SU-DHL-6 (cell line): ENCODE measurements around the gene GPR35.

ENCODE experiments used
- EZH2phosphoT487 ChIP-seq: fragments of 200-600 bp; sonication (generic), shearing (Covaris generic); conservative IDR thresholded peaks from 2 replicates; pipeline ENCODE4 v1.6.1; 2018; ENCODE audit warnings: mild to moderate bottlenecking, antibody characterized with exemption, low read length, moderate library complexity, mixed read lengths
- TF ChIP-seq, protein P1 (sequence below): fragments of 200-600 bp; sonication (generic); IDR thresholded peaks from one replicate; pipeline ENCODE4 v1.5.1; 2017; ENCODE audit warnings: antibody characterized with exemption, mild to moderate bottlenecking, low read length, moderate library complexity; ENCODE audit not compliant: insufficient read depth, poor library complexity, severe bottlenecking

DNA sequence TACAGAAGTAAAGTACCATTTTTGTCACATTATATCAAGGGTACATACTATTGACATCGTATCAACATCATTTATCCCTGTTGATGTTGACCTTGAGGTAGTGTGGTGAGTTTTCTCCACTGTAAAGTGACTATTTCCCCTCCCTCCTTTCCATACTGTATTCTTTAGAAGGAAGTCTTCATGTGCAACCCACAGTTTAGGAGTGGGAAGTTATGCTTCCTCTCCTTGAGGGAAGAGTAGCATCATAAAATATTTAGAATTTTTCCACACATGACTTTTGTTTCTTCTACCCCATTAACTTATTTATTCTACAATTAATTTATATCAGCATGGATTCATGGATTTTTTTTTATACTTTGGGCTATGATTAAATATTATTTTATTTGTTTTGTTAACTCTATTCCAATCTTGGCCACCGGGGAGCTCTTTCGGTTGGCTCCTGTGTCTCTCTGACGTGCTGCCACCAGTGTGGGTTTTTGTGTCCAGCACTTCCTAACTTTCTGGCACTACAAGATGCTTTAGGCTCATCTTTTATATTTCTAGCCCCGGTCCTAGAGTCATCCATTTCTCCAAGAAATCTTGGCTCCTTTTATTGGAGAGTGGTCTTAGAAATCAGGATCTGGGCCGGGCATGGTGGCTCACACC, 38.4 kb downstream of the GPR35 start:
- TF ChIP-seq, protein P1, sequence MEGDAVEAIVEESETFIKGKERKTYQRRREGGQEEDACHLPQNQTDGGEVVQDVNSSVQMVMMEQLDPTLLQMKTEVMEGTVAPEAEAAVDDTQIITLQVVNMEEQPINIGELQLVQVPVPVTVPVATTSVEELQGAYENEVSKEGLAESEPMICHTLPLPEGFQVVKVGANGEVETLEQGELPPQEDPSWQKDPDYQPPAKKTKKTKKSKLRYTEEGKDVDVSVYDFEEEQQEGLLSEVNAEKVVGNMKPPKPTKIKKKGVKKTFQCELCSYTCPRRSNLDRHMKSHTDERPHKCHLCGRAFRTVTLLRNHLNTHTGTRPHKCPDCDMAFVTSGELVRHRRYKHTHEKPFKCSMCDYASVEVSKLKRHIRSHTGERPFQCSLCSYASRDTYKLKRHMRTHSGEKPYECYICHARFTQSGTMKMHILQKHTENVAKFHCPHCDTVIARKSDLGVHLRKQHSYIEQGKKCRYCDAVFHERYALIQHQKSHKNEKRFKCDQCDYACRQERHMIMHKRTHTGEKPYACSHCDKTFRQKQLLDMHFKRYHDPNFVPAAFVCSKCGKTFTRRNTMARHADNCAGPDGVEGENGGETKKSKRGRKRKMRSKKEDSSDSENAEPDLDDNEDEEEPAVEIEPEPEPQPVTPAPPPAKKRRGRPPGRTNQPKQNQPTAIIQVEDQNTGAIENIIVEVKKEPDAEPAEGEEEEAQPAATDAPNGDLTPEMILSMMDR = peak; percentile 14
- no peak for TF ChIP-seq EZH2phosphoT487
